ENCODE data around the gene C14orf132. TPM values are rescaled to one million over a fixed set of nuclear protein-coding genes. Genes with fewer than 3 reads are reported as not detected.

Gene C14orf132
- total and polyA plus RNA-seq, 10 of the 15 experiments (the other 5 are each of a cell fraction or from before 2014, with no cell fraction given): under 0.01 to 1.2 (median 0.03) TPM; not detected in 2

DNA sequence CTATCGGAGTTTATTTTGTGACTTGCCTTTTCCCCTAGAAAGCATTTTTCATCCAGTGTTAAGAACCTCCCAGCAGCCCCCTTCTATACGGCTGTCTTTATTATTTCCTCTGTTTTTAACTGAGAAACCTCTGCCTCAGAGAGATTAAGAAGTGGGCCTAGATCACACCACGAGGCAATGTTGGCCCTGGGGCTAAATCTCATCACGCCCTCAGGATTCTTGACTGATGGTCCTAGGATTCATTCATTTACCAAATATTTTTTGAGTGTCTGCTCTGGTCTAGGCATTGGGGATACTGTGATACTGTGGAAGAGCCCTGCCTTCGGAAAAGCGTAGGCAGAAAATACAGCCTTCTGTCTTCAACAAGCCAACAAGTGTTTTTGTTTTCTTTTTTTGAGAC, 42.1 kb downstream of the C14orf132 start:
- ATAC-seq: no peak
- Histone ChIP-seq H3K27ac (ENCODE audit: control insufficient read depth, insufficient read depth) (no peak overlapping the region), H4K20me1 (ENCODE audit: control insufficient read depth, insufficient read depth) (no peaks in the 10 kb centered on the region), H3K79me2 (ENCODE audit: control insufficient read depth, insufficient read depth, low read length) (no peaks in the 10 kb centered on the region), H2AFZ (ENCODE audit: control insufficient read depth, low read depth, low read length) (no peak overlapping the region), H3K4me1 (ENCODE audit: control insufficient read depth, insufficient read depth, low read length) (peaks cover 7% of the 10 kb centered on the region), H3K4me2 (ENCODE audit: control insufficient read depth, insufficient read depth) (no peak overlapping the region), H3K27me3 (replicated peaks in 1 of 2; ENCODE audit: control insufficient read depth in 2 of 2, insufficient read depth in 2 of 2, low read length in 1 of 2) (peaks cover 0 to 6% of the 10 kb centered on the region in 2 experiments; a peak in 2 of 4 replicates), H3K36me3 (ENCODE audit: control insufficient read depth in 2 of 2, insufficient read depth in 2 of 2, low read length in 1 of 2) (no peaks in the 10 kb centered on the region), H3K9ac (ENCODE audit: control insufficient read depth, insufficient read depth, low read length) (no peak overlapping the region), H3K4me3 (no peak overlapping the region), H3K9me3 (replicated peaks; ENCODE audit: control insufficient read depth, insufficient read depth, low read length) (no peaks in the 10 kb centered on the region)
- TF ChIP-seq NFXL1 (IDR thresholded peaks at IDR 0.05; ENCODE audit: borderline replicate concordance): no peak
- no peak for TF ChIP-seq TCF12 (IDR thresholded peaks at IDR 0.05; ENCODE audit: low read depth, low read length)
- TF ChIP-seq, protein P1, sequence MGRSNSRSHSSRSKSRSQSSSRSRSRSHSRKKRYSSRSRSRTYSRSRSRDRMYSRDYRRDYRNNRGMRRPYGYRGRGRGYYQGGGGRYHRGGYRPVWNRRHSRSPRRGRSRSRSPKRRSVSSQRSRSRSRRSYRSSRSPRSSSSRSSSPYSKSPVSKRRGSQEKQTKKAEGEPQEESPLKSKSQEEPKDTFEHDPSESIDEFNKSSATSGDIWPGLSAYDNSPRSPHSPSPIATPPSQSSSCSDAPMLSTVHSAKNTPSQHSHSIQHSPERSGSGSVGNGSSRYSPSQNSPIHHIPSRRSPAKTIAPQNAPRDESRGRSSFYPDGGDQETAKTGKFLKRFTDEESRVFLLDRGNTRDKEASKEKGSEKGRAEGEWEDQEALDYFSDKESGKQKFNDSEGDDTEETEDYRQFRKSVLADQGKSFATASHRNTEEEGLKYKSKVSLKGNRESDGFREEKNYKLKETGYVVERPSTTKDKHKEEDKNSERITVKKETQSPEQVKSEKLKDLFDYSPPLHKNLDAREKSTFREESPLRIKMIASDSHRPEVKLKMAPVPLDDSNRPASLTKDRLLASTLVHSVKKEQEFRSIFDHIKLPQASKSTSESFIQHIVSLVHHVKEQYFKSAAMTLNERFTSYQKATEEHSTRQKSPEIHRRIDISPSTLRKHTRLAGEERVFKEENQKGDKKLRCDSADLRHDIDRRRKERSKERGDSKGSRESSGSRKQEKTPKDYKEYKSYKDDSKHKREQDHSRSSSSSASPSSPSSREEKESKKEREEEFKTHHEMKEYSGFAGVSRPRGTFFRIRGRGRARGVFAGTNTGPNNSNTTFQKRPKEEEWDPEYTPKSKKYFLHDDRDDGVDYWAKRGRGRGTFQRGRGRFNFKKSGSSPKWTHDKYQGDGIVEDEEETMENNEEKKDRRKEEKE (IDR thresholded peaks at IDR 0.05): no peak
- no peak for TF ChIP-seq REST (IDR thresholded peaks at IDR 0.05; ENCODE audit: low read depth, low read length)
- TF ChIP-seq CBFB (IDR thresholded peaks at IDR 0.05; ENCODE audit: low read depth): no peak
- in situ Hi-C loops (cut with MboI): no loop called here
- ChIA-PET POLR2A (no interaction called here), RAD21 (ENCODE audit: unreplicated experiment) (no interaction called here), CTCF (interaction anchor here (2.6 kb wide), 1 partner anchor 17 kb away, joined by 11 read pairs; no protein-coding TSS in a partner anchor), SMC1A (ENCODE audit: uncharacterized antibody, unreplicated experiment) (interaction anchor here (1.9 kb wide), 1 partner anchor 26 kb away, joined by 6 read pairs; no protein-coding TSS in a partner anchor)
- no peak for FAIRE-seq
- intact Hi-C loops (cut with micrococcal nuclease; ENCODE audit: unreplicated experiment): no loop called here
- BruUV-seq (replicated peaks): no TSS peak
- whole genome bisulfite sequencing (ENCODE audit: insufficient coverage, insufficient replicate concordance, low lambda C conversion rate, missing lambda C conversion rate): 70% methylated on average over 6 of the region's 6 CpGs
- DNase-seq (ENCODE audit: low read depth, low spot score): no peak
